ENCODE measurements around the gene CPA2.
"Not testable (repeated sequence)": the region's sequence is repeated elsewhere in the genome, so short reads cannot be mapped to it uniquely, and the experiment has no call there.

Gene CPA2

DNA sequence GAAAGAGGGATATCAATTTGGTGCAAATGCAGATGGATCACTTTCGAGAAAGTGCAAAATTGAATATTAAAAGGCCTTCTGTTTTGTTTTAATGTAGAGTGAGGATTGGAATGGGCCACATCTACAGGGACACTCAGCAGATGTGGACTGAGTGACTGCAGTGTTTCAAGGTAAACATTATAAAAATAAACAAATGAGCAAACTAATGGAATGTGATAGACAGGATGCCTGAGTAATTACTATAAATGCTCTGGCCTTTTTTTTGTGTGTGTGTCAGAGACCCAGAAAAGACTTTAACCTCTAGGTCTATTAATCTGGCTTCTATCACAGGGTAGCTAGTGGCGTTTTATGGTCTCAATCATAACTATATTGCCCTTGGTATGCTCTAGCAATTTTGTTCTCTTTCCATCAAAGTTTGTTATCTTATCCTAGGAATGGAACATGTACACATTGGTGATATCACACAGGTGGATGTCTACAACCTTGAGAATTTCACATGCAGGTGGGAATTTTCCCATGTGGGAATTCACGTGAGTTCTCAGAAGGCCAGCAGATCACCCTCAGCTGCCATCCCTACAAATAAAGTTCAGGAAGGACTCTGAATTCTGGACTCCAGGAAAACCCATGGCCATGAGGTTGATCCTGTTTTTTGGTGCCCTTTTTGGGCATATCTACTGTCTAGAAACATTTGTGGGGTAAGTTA, at the start of gene CPA2:
TSS of gene CPA2 (plus strand) at position 606 of the 703 bp plus-strand sequence. CDS start at position 625, 19 bp downstream.
- DNase-seq (ENCODE audit: low spot score), result no peak

DNA sequence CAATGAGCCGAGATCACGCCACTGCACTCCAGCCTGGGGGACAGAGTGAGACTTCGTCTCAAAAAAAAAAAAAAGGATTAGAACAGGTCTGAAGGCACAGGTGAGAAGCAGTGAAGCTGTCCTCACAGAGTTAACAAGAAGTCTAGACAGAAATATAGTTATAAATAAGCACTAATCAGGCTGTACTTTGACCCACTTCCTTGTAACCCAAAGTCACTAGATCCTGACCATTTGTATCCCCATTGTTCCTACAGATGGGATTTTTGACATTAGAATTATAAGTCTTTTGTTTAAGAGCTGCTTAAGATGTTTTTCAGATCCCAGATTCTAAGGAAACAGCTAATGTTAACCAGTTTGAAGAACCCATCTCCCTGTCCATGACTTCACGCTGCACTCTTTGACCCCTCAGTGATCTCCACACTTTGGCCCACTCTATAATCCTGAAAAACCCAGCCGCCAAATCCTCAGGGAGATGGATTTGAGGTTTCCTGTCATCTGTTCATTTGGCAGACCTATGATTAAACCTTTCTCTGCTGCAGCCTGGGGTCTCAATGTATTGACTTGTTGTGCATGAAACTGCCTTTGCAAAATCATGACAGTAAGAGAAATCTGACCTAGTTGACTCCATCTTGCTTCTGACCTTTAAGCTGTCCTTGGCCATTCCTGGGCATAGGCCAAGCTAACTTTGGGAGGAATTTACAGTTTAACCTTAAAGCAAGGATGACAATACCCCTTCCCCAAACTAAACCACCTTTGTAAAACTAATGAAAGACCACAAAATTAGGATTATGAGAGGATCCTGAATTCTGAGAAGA, 47.6 kb upstream of the CPA2 start:
- DNase-seq (ENCODE audit: low spot score), result no peak

- no peak for DNase-seq (ENCODE audit: low spot score)
These were observed 46.8 kb upstream of the CPA2 start for GRCh38 chr7:130219871-130220270.

GRCh38 chr7:130221746-130222145, 44.9 kb upstream of the CPA2 start:
- DNase-seq (ENCODE audit: low spot score), result no peak

DNA sequence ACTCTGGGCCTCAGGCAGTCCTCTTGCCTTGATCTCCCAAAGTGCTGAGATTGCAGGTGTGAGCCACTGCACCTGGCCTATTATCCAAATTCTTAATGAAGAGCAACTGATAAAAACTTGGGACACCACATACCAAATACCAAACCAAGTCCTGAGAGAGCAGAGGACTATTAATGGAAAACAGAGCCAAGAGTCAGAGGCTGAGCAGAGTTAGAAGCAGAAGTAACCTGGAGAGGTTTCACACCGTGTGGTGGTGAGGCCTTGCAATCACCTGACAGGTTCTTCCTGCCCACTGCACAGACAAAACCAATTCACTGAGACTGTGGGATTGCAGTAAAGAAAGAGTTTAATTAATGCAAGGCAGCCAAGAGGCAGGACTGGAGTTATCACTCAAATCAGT, 43.0 kb upstream of the CPA2 start:
- no peak for DNase-seq (ENCODE audit: low spot score)

GRCh38 chr7:130224210-130224609, 42.5 kb upstream of the CPA2 start:
- DNase-seq (ENCODE audit: low spot score), result no peak

- not testable (repeated sequence) for DNase-seq (ENCODE audit: low spot score)
These were observed 41.7 kb upstream of the CPA2 start for GRCh38 chr7:130224923-130225322.

DNA sequence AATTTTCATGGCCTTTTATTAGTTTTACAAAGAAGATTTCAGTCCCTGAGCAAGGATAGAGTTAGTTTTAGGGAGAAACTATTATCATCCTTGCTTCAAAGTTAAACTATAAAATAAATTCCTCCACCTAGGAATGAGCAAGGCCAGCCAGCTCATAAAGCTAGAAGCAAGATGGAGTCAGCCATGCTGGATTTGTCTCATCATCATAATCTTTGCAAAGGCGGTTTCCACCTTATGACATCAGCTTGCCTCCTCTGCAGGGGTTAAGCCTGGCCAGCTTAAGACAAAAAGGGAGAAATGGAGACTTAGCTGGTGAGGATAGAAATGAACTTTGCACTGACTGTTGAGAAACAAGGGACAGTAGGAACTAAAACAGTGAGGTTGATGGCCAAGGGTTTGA, 40.3 kb upstream of the CPA2 start:
- DNase-seq (ENCODE audit: low spot score), result no peak

GRCh38 chr7:130227883-130228575, 38.6 kb upstream of the CPA2 start:
- no peak for DNase-seq (ENCODE audit: low spot score)

DNA sequence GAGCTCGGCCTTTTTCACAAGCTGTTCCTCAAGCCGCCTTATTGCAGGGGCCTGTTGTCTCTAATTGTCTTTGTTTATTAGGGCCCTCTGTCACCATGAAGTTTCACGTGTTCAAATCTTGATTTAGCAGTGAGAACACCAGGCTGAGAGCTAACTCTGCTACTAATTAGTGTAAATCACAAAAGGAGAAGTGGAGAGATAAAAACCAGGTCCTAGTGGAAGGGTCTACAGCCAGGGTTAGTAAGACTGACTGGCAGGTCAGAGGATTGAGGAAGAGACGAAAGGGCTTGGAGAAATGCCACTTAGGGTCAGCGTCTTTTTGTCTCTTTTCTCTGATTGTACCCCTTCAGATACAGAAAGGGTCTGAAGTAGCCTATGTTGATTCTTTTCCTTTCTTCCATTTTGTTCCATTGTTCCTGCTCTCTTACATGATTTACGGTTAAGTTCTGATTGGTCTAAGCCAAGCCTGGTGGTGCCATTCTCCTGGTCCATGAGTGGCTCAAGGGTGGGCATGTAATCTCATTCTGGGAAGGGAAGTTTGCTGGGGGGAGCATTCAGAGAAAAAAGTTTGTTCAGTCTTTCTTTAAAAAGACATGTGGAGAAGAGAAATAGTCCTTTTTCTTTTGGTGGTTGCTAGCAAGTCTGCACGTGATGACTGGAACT, 37.7 kb upstream of the CPA2 start:
- DNase-seq (ENCODE audit: low spot score), result no peak

DNA sequence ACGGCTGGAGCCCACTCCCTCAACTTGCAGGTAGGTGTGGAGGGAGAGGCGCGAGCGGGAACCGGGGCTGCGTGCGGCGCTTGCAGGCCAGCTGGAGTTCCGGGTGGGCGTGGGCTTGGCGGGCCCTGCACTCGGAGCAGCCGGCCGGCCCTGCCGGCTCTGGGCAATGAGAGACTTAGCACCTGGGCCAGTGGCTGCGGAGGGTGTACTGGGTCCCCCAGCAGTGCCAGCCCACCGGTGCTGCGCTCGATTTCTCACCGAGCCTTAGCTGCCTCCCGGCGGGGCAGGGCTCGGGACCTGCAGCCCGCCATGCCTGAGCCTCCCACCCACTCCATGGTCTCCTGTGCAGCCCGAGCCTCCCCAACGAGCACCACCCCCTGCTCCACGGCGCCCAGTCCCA, 36.7 kb upstream of the CPA2 start:
- DNase-seq (ENCODE audit: low spot score), result not testable (repeated sequence)

DNA sequence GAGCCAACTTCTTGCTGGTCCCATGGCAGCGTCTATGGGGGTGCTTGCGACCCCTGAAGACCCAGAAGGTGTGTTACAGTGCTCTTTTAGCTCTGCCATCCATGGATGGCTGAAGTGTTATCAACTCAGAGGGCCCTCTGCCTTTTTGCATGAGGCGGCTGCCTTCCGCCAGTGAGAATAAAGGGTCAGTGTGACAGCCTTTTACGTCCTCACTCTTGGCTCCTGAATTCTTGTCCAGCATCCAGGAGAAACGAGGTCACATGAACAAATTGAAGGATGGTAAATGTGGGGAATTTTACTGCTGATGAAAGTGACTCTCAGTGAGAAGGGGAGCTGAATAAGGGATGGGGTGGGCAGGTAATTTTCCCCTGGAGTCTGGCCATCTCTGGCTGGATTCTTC, 34.9 kb upstream of the CPA2 start:
- DNase-seq (ENCODE audit: low spot score), result no peak

DNA sequence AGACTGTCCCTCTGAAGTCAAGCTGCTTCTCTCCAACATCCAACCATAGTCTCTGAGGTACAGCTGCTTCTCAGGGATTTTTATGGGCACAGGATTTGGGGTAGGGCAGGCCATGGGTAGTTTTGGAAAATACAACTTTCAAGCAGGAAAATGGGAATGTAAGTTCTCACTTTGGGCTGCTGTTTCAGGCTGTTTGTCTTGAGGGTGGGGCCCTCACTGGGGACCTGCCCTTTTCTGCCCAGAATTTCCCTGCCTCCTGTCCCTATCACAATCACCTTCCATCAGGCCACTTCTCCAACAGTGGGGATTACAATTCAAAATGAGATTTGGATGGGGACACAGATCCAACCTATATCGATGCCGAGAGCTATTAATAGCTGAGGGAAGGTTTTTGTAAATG, 34.5 kb upstream of the CPA2 start:
- no peak for DNase-seq (ENCODE audit: low spot score)

DNA sequence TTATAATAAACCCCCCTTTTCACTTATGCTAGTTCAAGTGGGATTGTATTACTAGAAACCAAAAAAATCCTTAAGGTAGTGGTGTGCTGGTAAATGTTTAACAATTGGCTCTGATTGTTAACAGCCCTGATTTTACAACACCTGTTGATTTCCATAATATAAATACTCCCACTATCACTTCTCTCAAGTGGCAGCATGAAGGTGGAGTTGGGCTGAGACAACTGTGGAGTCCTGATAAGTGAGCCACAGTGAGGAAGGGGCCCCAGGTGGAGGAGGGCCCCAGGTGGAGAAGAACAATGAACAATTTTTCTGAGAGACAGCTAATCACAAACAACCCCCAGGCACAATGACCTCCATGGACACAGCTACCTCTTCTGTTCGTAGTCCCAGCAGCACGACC, 32.6 kb upstream of the CPA2 start:
- no peak for DNase-seq (ENCODE audit: low spot score)

DNA sequence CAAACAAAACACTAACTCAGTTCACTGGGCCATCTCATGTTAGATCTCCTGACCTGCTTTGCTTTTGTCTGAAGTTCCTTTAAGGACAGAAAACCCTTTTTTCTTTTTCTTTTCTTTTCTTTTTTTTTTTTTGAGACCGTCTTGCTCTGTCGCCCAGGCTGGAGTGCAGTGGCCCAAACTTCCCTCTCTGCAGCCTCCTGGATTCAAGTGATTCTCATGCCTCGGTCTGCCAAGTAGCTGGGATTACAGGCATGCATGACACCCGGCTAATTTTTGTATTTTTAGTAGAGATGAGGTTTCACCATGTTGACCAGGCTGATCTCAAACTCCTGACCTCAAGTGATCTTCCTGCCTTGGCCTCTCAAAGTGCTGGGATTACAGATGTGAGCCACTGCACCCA, 30.3 kb upstream of the CPA2 start:
- DNase-seq (ENCODE audit: low spot score), result not testable (repeated sequence)

DNA sequence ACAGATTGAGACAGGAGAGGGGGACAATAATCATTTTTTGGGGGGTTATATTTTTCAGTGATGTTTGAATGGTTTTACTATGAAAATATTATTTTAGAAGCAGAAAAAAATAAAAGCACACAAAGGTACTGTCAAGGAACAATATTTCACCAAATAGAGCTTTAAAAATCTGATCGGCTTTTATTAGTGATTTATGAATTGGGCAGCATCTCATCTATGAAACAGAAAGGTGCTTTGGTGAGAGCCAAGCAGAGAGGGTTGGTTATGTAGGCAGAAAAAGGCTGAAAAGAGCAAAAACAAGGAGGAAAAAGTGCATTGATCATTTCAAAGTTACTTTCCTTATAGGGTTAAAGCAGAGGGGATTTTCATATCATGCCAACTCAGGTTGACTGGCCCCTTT, 26.4 kb upstream of the CPA2 start:
- DNase-seq (ENCODE audit: low spot score), result no peak

DNA sequence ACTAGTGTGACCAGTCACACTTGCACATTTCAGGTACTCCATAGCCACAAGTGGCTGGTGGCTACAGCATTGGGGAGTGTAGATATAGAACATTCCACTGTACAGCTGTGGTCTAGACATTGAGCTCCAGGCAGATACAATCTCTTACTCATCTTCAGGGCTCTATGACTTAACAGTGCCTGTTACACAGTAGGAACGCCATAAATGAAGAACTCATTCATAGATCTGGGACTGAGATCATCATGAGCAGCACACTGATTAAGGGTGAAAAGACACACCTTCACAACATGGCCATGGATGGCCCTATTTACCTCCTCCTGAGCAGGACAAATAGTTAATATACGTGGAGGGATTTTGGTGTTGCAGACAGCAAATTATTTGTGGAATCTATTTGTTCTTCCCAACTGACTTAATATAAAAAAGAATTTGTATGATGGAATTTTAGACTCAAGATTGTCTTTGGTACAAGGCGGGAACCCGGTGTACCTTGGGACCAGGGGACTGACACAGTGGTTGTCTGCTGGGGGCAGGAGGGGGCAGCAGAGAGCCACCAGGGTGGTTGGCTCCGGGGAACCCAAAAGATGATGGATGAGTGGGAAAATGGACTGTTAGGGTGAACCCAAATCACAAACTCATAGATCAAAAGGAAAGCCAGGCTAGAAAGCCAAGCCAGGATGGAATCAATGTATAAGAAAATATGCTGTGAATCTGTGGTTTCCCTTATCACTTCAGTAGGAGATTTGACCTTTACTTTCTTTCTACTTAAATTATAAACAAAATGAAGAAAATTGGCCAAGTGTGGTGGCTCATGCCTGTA, 24.3 kb upstream of the CPA2 start:
- peak; percentile 20 for DNase-seq (ENCODE audit: low spot score)

DNA sequence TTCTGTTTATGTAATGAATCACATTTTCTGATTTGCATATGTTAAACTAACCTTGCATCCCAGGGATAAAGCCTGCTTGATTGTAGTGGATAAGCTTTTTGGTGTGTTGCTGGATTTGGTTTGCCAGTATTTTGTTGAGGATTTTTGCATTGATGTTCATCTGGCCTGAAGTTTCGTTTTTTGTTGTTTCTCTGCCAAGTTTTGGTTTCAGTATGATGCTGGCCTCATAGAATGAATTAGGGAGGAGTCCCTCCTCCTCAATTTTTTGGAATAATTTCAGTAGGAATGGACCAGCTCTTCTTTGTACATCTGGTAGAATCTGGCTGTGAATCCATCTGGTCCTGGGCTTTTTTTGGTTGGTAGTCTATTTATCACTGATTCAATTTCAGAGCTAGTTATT, 23.2 kb upstream of the CPA2 start:
- not testable (repeated sequence) for DNase-seq (ENCODE audit: low spot score)

GRCh38 chr7:130246491-130246890, 20.2 kb upstream of the CPA2 start:
- not testable (repeated sequence) for DNase-seq (ENCODE audit: low spot score)

GRCh38 chr7:130248842-130249241, 17.8 kb upstream of the CPA2 start:
- DNase-seq (ENCODE audit: low spot score), result not testable (repeated sequence)

DNA sequence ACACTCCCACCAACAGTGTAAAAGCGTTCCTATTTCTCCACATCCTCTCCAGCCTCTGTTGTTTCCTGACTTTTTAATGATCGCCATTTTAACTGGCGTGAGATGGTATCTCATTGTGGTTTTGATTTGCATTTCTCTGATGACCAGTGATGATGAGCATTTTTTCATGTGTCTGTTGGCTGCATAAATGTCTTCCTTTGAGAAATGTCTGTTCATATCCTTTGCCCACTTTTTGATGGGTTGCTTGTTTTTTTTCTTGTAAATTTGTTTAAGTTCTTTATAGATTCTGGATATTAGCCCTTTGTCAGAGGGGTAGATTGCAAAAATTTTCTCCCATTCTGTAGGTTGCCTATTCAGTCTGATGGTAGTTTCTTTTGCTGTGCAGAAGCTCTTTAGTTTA, 17.0 kb upstream of the CPA2 start:
- DNase-seq (ENCODE audit: low spot score), result not testable (repeated sequence)
